ENCODE measurements around the gene ZMYM1.

ZMYM1 gene

GRCh38 chr1:35036621-35037020, 42.6 kb upstream of the ZMYM1 start:
- H3F3A ChIP-seq (ENCODE audit: insufficient read depth) = 0 out of 2 replicates have a peak, but pooled peaks cover 5% of the 10 kb centered on the region
- H3K9me3 ChIP-seq (ENCODE audit: insufficient read depth, low read length) = peaks cover 13% of the 10 kb centered on the region; the same call in 1 of the 2 replicates
- no peaks in the 10 kb centered on the region for H3K27me3 ChIP-seq (ENCODE audit: low read length)
- H3K36me3 ChIP-seq (ENCODE audit: low read length) = peaks cover 10% of the 10 kb centered on the region
- H3K9ac ChIP-seq (ENCODE audit: low read length) = no peak overlapping the region
- no peak for TF ChIP-seq CTCF (IDR thresholded peaks at IDR 0.05; ENCODE audit: insufficient read depth, low read length, poor library complexity, severe bottlenecking)
- no peak for TF ChIP-seq EZH2phosphoT487 (conservative IDR thresholded peaks at IDR 0.05; ENCODE audit: low read length)
- no peak overlapping the region for H2AFZ ChIP-seq (ENCODE audit: low read depth, low read length, severe bottlenecking)
- no peak overlapping the region for H3K4me3 ChIP-seq (ENCODE audit: insufficient read depth, low read length, poor library complexity, severe bottlenecking)
- no peak overlapping the region for H3K27ac ChIP-seq (ENCODE audit: low read depth, low read length)
- H3K9me2 ChIP-seq (replicated peaks; ENCODE audit: insufficient read depth, low read length) = no peaks in the 10 kb centered on the region
- no peak overlapping the region for H3K4me2 ChIP-seq (ENCODE audit: low read depth, low read length, poor library complexity, severe bottlenecking)
- no peaks in the 10 kb centered on the region for H4K20me1 ChIP-seq (ENCODE audit: low read depth, low read length)
- H3K79me2 ChIP-seq (ENCODE audit: insufficient read depth, low read length) = no peaks in the 10 kb centered on the region

- peaks cover 9% of the 10 kb centered on the region for H3K36me3 ChIP-seq (ENCODE audit: low read length)
- no peak overlapping the region for H3K4me2 ChIP-seq (ENCODE audit: low read depth, low read length, poor library complexity, severe bottlenecking)
- TF ChIP-seq CTCF (IDR thresholded peaks at IDR 0.05; ENCODE audit: insufficient read depth, low read length, poor library complexity, severe bottlenecking) = no peak
- TF ChIP-seq EZH2phosphoT487 (conservative IDR thresholded peaks at IDR 0.05; ENCODE audit: low read length) = no peak
- H3K9me3 ChIP-seq (ENCODE audit: insufficient read depth, low read length) = peaks cover 13% of the 10 kb centered on the region; the same call in 1 of the 2 replicates
- H3K27ac ChIP-seq (ENCODE audit: low read depth, low read length) = no peak overlapping the region
- no peaks in the 10 kb centered on the region for H3K79me2 ChIP-seq (ENCODE audit: insufficient read depth, low read length)
- no peaks in the 10 kb centered on the region for H4K20me1 ChIP-seq (ENCODE audit: low read depth, low read length)
- no peak overlapping the region for H3K9ac ChIP-seq (ENCODE audit: low read length)
- no peak overlapping the region for H3K4me3 ChIP-seq (ENCODE audit: insufficient read depth, low read length, poor library complexity, severe bottlenecking)
- H3F3A ChIP-seq (ENCODE audit: insufficient read depth) = 0 out of 2 replicates have a peak, but pooled peaks cover 3% of the 10 kb centered on the region
- H3K27me3 ChIP-seq (ENCODE audit: low read length) = no peaks in the 10 kb centered on the region
- no peaks in the 10 kb centered on the region for H3K9me2 ChIP-seq (replicated peaks; ENCODE audit: insufficient read depth, low read length)
- no peak overlapping the region for H2AFZ ChIP-seq (ENCODE audit: low read depth, low read length, severe bottlenecking)
Observed at GRCh38 chr1:35037206-35037605, 42.0 kb upstream of the ZMYM1 start.

GRCh38 chr1:35038723-35039122, 40.5 kb upstream of the ZMYM1 start:
- Histone ChIP-seq H3K4me3 (ENCODE audit: insufficient read depth, low read length, poor library complexity, severe bottlenecking) (no peak overlapping the region), H4K20me1 (ENCODE audit: low read depth, low read length) (no peaks in the 10 kb centered on the region), H3K9me3 (ENCODE audit: insufficient read depth, low read length) (0 out of 2 replicates have a peak, but pooled peaks cover 2% of the 10 kb centered on the region), H3K27ac (ENCODE audit: low read depth, low read length) (no peak overlapping the region), H3K36me3 (ENCODE audit: low read length) (no peaks in the 10 kb centered on the region), H2AFZ (ENCODE audit: low read depth, low read length, severe bottlenecking) (no peak overlapping the region), H3K79me2 (ENCODE audit: insufficient read depth, low read length) (no peaks in the 10 kb centered on the region), H3K9me2 (replicated peaks; ENCODE audit: insufficient read depth, low read length) (no peaks in the 10 kb centered on the region), H3K27me3 (ENCODE audit: low read length) (no peaks in the 10 kb centered on the region), H3K9ac (ENCODE audit: low read length) (no peak overlapping the region), H3F3A (ENCODE audit: insufficient read depth) (no peaks in the 10 kb centered on the region), H3K4me2 (ENCODE audit: low read depth, low read length, poor library complexity, severe bottlenecking) (no peak overlapping the region)
- TF ChIP-seq CTCF (IDR thresholded peaks at IDR 0.05; ENCODE audit: insufficient read depth, low read length, poor library complexity, severe bottlenecking) (no peak), EZH2phosphoT487 (conservative IDR thresholded peaks at IDR 0.05; ENCODE audit: low read length) (no peak)

All from SU-DHL-6 (cell line).